Uterus (tissue), 2 donors: Measurements from ENCODE around the gene SCCPDH.

ENCODE experiments used
- POLR2A ChIP-seq, 2 donors: fragments of 450-650 bp; IDR thresholded peaks; one replicate each; pipeline ENCODE4 v1.6.1; 2016; ENCODE audit warnings: antibody characterized with exemption in 2 of 2, mild to moderate bottlenecking in 1 of 2, moderate library complexity in 1 of 2
- TF ChIP-seq, protein P1 (sequence below), 4 experiments: fragments of 200-600 bp in 2 of 4; fragments of 450-650 bp in 2 of 4; sonication (generic) in 2 of 4; IDR thresholded peaks; one replicate each; pipeline ENCODE4 v1.5.1; 2016 to 2019; ENCODE audit warnings: antibody characterized with exemption in 4 of 4, mild to moderate bottlenecking in 2 of 4, moderate library complexity in 1 of 4

DNA sequence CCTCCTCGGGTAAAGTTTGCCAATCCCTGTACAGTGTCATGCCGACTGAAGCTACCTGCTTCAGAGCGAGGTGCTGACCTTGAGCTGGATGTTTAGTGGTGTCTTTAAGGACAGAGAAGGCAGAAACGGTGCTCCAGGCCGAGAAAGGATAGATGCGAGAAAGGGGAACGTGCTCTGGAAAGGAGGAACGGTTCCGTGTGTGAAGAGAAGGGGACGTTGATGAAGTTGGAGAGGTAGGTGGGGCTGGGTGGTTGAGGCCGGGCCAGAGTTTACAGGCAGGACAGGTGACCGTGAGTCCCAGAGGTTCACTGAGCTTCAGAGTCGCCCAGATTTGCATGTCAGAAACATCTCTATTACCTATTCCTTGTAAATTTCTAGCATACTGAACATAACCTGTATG lies 90.7 kb downstream of the SCCPDH start:
- no peak for TF ChIP-seq POLR2A (IDR thresholded peaks at IDR 0.05)
- TF ChIP-seq, protein P1, sequence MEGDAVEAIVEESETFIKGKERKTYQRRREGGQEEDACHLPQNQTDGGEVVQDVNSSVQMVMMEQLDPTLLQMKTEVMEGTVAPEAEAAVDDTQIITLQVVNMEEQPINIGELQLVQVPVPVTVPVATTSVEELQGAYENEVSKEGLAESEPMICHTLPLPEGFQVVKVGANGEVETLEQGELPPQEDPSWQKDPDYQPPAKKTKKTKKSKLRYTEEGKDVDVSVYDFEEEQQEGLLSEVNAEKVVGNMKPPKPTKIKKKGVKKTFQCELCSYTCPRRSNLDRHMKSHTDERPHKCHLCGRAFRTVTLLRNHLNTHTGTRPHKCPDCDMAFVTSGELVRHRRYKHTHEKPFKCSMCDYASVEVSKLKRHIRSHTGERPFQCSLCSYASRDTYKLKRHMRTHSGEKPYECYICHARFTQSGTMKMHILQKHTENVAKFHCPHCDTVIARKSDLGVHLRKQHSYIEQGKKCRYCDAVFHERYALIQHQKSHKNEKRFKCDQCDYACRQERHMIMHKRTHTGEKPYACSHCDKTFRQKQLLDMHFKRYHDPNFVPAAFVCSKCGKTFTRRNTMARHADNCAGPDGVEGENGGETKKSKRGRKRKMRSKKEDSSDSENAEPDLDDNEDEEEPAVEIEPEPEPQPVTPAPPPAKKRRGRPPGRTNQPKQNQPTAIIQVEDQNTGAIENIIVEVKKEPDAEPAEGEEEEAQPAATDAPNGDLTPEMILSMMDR (IDR thresholded peaks at IDR 0.05) = no peak
